Thoracic aorta (tissue), 2 donors: ENCODE measurements around the gene NEMF. TPM values are rescaled to one million over a fixed set of nuclear protein-coding genes. Genes with fewer than 3 reads are reported as not detected.
"Not testable (repeated sequence)": the region's sequence is repeated elsewhere in the genome, so short reads cannot be mapped to it uniquely, and the experiment has no call there.

ENCODE experiments used
- ATAC-seq: fragments of 150-250 bp; one replicate; pipeline ENCODE4 v1.8.0; 2017; ENCODE audit warnings: low read depth; ENCODE audit not compliant: insufficient number of reproducible peaks, low FRiP score
- DNase-seq: peaks from one replicate; pipeline ENCODE4 v3.0.0-alpha.2; 2020; ENCODE audit warnings: low spot score
- H3K27ac ChIP-seq, 2 donors: fragments of 200-600 bp; sonication (generic); 1 replicate in 1 of 2; 2 replicates in 1 of 2; pipeline ENCODE4 v1.5.1; 2016; ENCODE audit warnings: mild to moderate bottlenecking in 2 of 2, moderate library complexity in 2 of 2
- H3K27me3 ChIP-seq: fragments of 200-600 bp; sonication (generic); replicated peaks from 2 replicates; pipeline ENCODE4 v1.6.0; 2016; ENCODE audit warnings: mild to moderate bottlenecking; ENCODE audit not compliant: insufficient read depth
- H3K36me3 ChIP-seq: fragments of 200-600 bp; sonication (generic); one replicate; pipeline ENCODE4 v1.5.1; 2016
- H3K4me1 ChIP-seq, 2 donors: fragments of 200-600 bp; sonication (generic); 1 replicate in 1 of 2; 2 replicates in 1 of 2; pipeline versions ENCODE4 v1.5.1 to v1.6.0; 2016; ENCODE audit warnings: low read depth in 2 of 2, mild to moderate bottlenecking in 1 of 2; ENCODE audit not compliant: control insufficient read depth in 1 of 2
- H3K4me3 ChIP-seq: fragments of 200-600 bp; sonication (generic); 2 replicates; pipeline ENCODE4 v1.5.1; 2016; ENCODE audit warnings: mild to moderate bottlenecking
- H3K9me3 ChIP-seq: fragments of 200-600 bp; sonication (generic); 2 replicates; pipeline ENCODE4 v1.5.1; 2016
- CTCF ChIP-seq: fragments of 200-600 bp; sonication (generic); IDR thresholded peaks from one replicate; pipeline ENCODE4 v1.5.1; 2019; ENCODE audit warnings: antibody characterized with exemption
- total RNA-seq, 2 donors: library from RNA; depleted of rRNA; stranded (reverse); fragments of >200 nt; gene quantifications; one replicate each; pipeline versions ENCODE4 v1.1.0 to v1.2.3, GENCODE V29; 2016

The NEMF gene
- total RNA-seq, 2 donors from 2014 or later: 49.5 to 126 TPM

- H3K4me3 ChIP-seq: no peak overlapping the region
- no peak for ATAC-seq
Observed at GRCh38 chr14:49881350-49882001, 28.9 kb upstream of the NEMF start.

GRCh38 chr14:49880267-49881064 lies 27.9 kb upstream of the NEMF start:
- ATAC-seq (no peak), DNase-seq (no peak)
- no peaks in the 10 kb centered on the region for H3K27me3 ChIP-seq
- H3K4me3 ChIP-seq: no peak overlapping the region
- TF ChIP-seq CTCF: no peak
- no peaks in the 10 kb centered on the region for H3K9me3 ChIP-seq
- no peaks in the 10 kb centered on the region for H3K4me1 ChIP-seq
- no peaks in the 10 kb centered on the region for H3K36me3 ChIP-seq
- H3K27ac ChIP-seq: no peak overlapping the region

More at GRCh38 chr14:49881350-49882001, 28.9 kb upstream of the NEMF start:
- Histone ChIP-seq H3K36me3 (no peaks in the 10 kb centered on the region), H3K9me3 (no peaks in the 10 kb centered on the region), H3K27me3 (no peaks in the 10 kb centered on the region), H3K4me1 (no peaks in the 10 kb centered on the region), H3K27ac (no peak overlapping the region)
- no peak for TF ChIP-seq CTCF
- no peak for DNase-seq

- ATAC-seq (no peak), DNase-seq (no peak)
- H3K27ac ChIP-seq: no peak overlapping the region
- no peaks in the 10 kb centered on the region for H3K9me3 ChIP-seq
- H3K4me1 ChIP-seq: no peaks in the 10 kb centered on the region
- H3K4me3 ChIP-seq: no peak overlapping the region
- H3K36me3 ChIP-seq: no peaks in the 10 kb centered on the region
- no peaks in the 10 kb centered on the region for H3K27me3 ChIP-seq
- TF ChIP-seq CTCF: peak; percentile 54
Observed at GRCh38 chr14:49879646-49880204, 27.1 kb upstream of the NEMF start.

GRCh38 chr14:49876563-49877127 lies 24.1 kb upstream of the NEMF start:
- ATAC-seq: no peak
- Histone ChIP-seq H3K27ac (no peak overlapping the region), H3K9me3 (no peaks in the 10 kb centered on the region), H3K4me3 (no peak overlapping the region), H3K36me3 (no peaks in the 10 kb centered on the region), H3K27me3 (no peaks in the 10 kb centered on the region), H3K4me1 (no peaks in the 10 kb centered on the region)
- TF ChIP-seq CTCF: no peak
- no peak for DNase-seq

- Histone ChIP-seq H3K36me3 (no peaks in the 10 kb centered on the region), H3K4me1 (no peaks in the 10 kb centered on the region), H3K27ac (no peak overlapping the region), H3K9me3 (no peaks in the 10 kb centered on the region), H3K4me3 (no peak overlapping the region), H3K27me3 (no peaks in the 10 kb centered on the region)
- DNase-seq (no peak), ATAC-seq (no peak)
- no peak for TF ChIP-seq CTCF
Observed at GRCh38 chr14:49875640-49876198, 23.1 kb upstream of the NEMF start.

- not testable (repeated sequence) for H3K4me1 ChIP-seq, ATAC-seq, H3K36me3 ChIP-seq, H3K27ac ChIP-seq, H3K4me3 ChIP-seq, H3K9me3 ChIP-seq, DNase-seq, H3K27me3 ChIP-seq
Observed at GRCh38 chr14:49873548-49873947, 21.0 kb upstream of the NEMF start.
